CD4-positive, alpha-beta T cell treated with Interleukin-2 at 100 ng/mL for 4 hours (primary cell): Measurements from ENCODE around the gene CARD14.
"Not testable (repeated sequence)": the region's sequence is repeated elsewhere in the genome, so short reads cannot be mapped to it uniquely, and the experiment has no call there.

ENCODE experiments used
- DNase-seq: peaks from one replicate; pipeline ENCODE4 v3.0.0-alpha.2; 2020; ENCODE audit warnings: low spot score

CARD14 gene

GRCh38 chr17:80183581-80184422 lies 14.0 kb downstream of the CARD14 start:
- no peak for DNase-seq

GRCh38 chr17:80184423-80184714 lies 14.5 kb downstream of the CARD14 start:
- DNase-seq = no peak

- DNase-seq = no peak
Observed at GRCh38 chr17:80185968-80186367, 16.1 kb downstream of the CARD14 start.

- no peak for DNase-seq
Observed at GRCh38 chr17:80187090-80187489, 17.3 kb downstream of the CARD14 start.

- DNase-seq = no peak
Observed at GRCh38 chr17:80187515-80187941, 17.7 kb downstream of the CARD14 start.

GRCh38 chr17:80189611-80190010 lies 19.8 kb downstream of the CARD14 start:
- no peak for DNase-seq

GRCh38 chr17:80190716-80191115 lies 20.9 kb downstream of the CARD14 start:
- no peak for DNase-seq

- no peak for DNase-seq
Observed at GRCh38 chr17:80191192-80191591, 21.4 kb downstream of the CARD14 start.

- DNase-seq = no peak
Observed at GRCh38 chr17:80191865-80192661, 22.2 kb downstream of the CARD14 start.

GRCh38 chr17:80195141-80195540 lies 25.3 kb downstream of the CARD14 start:
- no peak for DNase-seq

- peak; percentile 63 for DNase-seq
Observed at GRCh38 chr17:80195671-80196529, 26.1 kb downstream of the CARD14 start.

GRCh38 chr17:80196652-80197051 lies 26.8 kb downstream of the CARD14 start:
- no peak for DNase-seq

GRCh38 chr17:80198144-80198661 lies 28.4 kb downstream of the CARD14 start:
- DNase-seq = no peak

GRCh38 chr17:80199295-80199694 lies 29.5 kb downstream of the CARD14 start:
- not testable (repeated sequence) for DNase-seq

- DNase-seq = no peak
Observed at GRCh38 chr17:80201446-80201845, 31.6 kb downstream of the CARD14 start.

GRCh38 chr17:80202197-80202596 lies 32.4 kb downstream of the CARD14 start:
- DNase-seq = no peak

- DNase-seq = no peak
Observed at GRCh38 chr17:80203471-80203963, 33.7 kb downstream of the CARD14 start.

- DNase-seq = no peak
Observed at GRCh38 chr17:80204626-80205468, 35.0 kb downstream of the CARD14 start.

GRCh38 chr17:80205811-80206210 lies 36.0 kb downstream of the CARD14 start:
- no peak for DNase-seq

GRCh38 chr17:80208050-80208449 lies 38.2 kb downstream of the CARD14 start:
- DNase-seq = no peak

- no peak for DNase-seq
Observed at GRCh38 chr17:80209765-80210164, 39.9 kb downstream of the CARD14 start.
